ENCODE data around the gene KRTAP4-8. TPM values are rescaled to one million over a fixed set of nuclear protein-coding genes. Genes with fewer than 3 reads are reported as not detected.
"Not testable (repeated sequence)": the region's sequence is repeated elsewhere in the genome, so short reads cannot be mapped to it uniquely, and the experiment has no call there.

Gene KRTAP4-8
- total RNA-seq, 1 donor from 2014 or later = not detected

GRCh38 chr17:41116297-41116696, 18.4 kb upstream of the KRTAP4-8 start:
- DNase-seq (ENCODE audit: missing footprints) = no peak
- no peak for ATAC-seq
- intact Hi-C loops (cut with DNase I) = no loop called here

GRCh38 chr17:41111151-41111885, 13.4 kb upstream of the KRTAP4-8 start:
- intact Hi-C loops (cut with DNase I) = no loop called here
- DNase-seq (ENCODE audit: missing footprints) (no peak), ATAC-seq (no peak)

GRCh38 chr17:41108728-41109386, 10.9 kb upstream of the KRTAP4-8 start:
- ATAC-seq; DNase-seq (ENCODE audit: missing footprints); intact Hi-C loops (cut with DNase I): not testable (repeated sequence)

GRCh38 chr17:41107941-41108450, 10.1 kb upstream of the KRTAP4-8 start:
- DNase-seq (ENCODE audit: missing footprints) (no peak), ATAC-seq (no peak)
- intact Hi-C loops (cut with DNase I) = no loop called here

GRCh38 chr17:41105347-41105746, 7.4 kb upstream of the KRTAP4-8 start, which contains the start of gene KRTAP4-9:
TSS of gene KRTAP4-9 (plus strand) at chr17:41105389. CDS start at chr17:41105389, 0 bp downstream.
- intact Hi-C loops (cut with DNase I) = not testable (repeated sequence)

GRCh38 chr17:41104386-41105038, 6.6 kb upstream of the KRTAP4-8 start:
- intact Hi-C loops (cut with DNase I); ATAC-seq: not testable (repeated sequence)

More at GRCh38 chr17:41105347-41105746, 7.4 kb upstream of the KRTAP4-8 start, which contains the start of gene KRTAP4-9:
- ATAC-seq; DNase-seq (ENCODE audit: missing footprints): not testable (repeated sequence)

GRCh38 chr17:41103896-41104295, 6.0 kb upstream of the KRTAP4-8 start:
- intact Hi-C loops (cut with DNase I) = no loop called here
- ATAC-seq (no peak), DNase-seq (ENCODE audit: missing footprints) (no peak)

More at GRCh38 chr17:41104386-41105038, 6.6 kb upstream of the KRTAP4-8 start:
- not testable (repeated sequence) for DNase-seq (ENCODE audit: missing footprints)

GRCh38 chr17:41101586-41102259, 3.8 kb upstream of the KRTAP4-8 start, which contains the start of gene KRTAP4-16:
TSS of gene KRTAP4-16 (minus strand) at chr17:41102209. CDS start at chr17:41102209, 0 bp downstream.
- ATAC-seq (no peak), DNase-seq (ENCODE audit: missing footprints) (no peak)

GRCh38 chr17:41099682-41100480, 1.9 kb upstream of the KRTAP4-8 start:
- DNase-seq (ENCODE audit: missing footprints); ATAC-seq; intact Hi-C loops (cut with DNase I): not testable (repeated sequence)

More at GRCh38 chr17:41101586-41102259, 3.8 kb upstream of the KRTAP4-8 start, which contains the start of gene KRTAP4-16:
- intact Hi-C loops (cut with DNase I) = no loop called here

- no peak for DNase-seq (ENCODE audit: missing footprints)
- intact Hi-C loops (cut with DNase I) = no loop called here
- ATAC-seq = no peak
Observed at GRCh38 chr17:41098481-41098880, 539 bp upstream of the KRTAP4-8 start.

GRCh38 chr17:41096055-41096454, 1.9 kb downstream of the KRTAP4-8 start:
- intact Hi-C loops (cut with DNase I) = no loop called here
- ATAC-seq (no peak), DNase-seq (ENCODE audit: missing footprints) (no peak)

- ATAC-seq; DNase-seq (ENCODE audit: missing footprints); intact Hi-C loops (cut with DNase I): not testable (repeated sequence)
Observed at GRCh38 chr17:41088760-41089352, 9.1 kb downstream of the KRTAP4-8 start.

GRCh38 chr17:41084100-41084856, 13.7 kb downstream of the KRTAP4-8 start, which contains the start of gene KRTAP4-7:
TSS of gene KRTAP4-7 (plus strand) at chr17:41084150. CDS start at chr17:41084207, 57 bp downstream.
- intact Hi-C loops (cut with DNase I); ATAC-seq: not testable (repeated sequence)

GRCh38 chr17:41083427-41083826, 14.5 kb downstream of the KRTAP4-8 start:
- DNase-seq (ENCODE audit: missing footprints); intact Hi-C loops (cut with DNase I); ATAC-seq: not testable (repeated sequence)

More at GRCh38 chr17:41084100-41084856, 13.7 kb downstream of the KRTAP4-8 start, which contains the start of gene KRTAP4-7:
- not testable (repeated sequence) for DNase-seq (ENCODE audit: missing footprints)

- intact Hi-C loops (cut with DNase I) = no loop called here
- no peak for ATAC-seq
- DNase-seq (ENCODE audit: missing footprints) = no peak
Observed at GRCh38 chr17:41082626-41083025, 15.3 kb downstream of the KRTAP4-8 start.

- DNase-seq (ENCODE audit: missing footprints) (no peak), ATAC-seq (no peak)
- intact Hi-C loops (cut with DNase I) = no loop called here
Observed at GRCh38 chr17:41076788-41077187, 21.2 kb downstream of the KRTAP4-8 start.
